IPS-18c (cell line): ENCODE data around the gene MAP2K7.

Experiments
- H3K4me3 ChIP-seq: 2 replicates; pipeline ENCODE4 v1.7.0; 2013; ENCODE audit warnings: low read depth, mild to moderate bottlenecking, low read length, moderate library complexity; ENCODE audit not compliant: insufficient read depth
- H3K9me3 ChIP-seq: one replicate; pipeline ENCODE4 v1.6.1; 2013; ENCODE audit warnings: mild to moderate bottlenecking, low read length, moderate library complexity; ENCODE audit not compliant: control insufficient read depth, insufficient read depth

Gene MAP2K7

GRCh38 chr19:7931221-7932061 lies 27.8 kb downstream of the MAP2K7 start:
- Histone ChIP-seq H3K9me3 (no peaks in the 10 kb centered on the region), H3K4me3 (no peak overlapping the region)

GRCh38 chr19:7932276-7932929 lies 28.7 kb downstream of the MAP2K7 start:
- Histone ChIP-seq H3K9me3 (no peaks in the 10 kb centered on the region), H3K4me3 (no peak overlapping the region)

- H3K4me3 ChIP-seq = no peak overlapping the region
- no peaks in the 10 kb centered on the region for H3K9me3 ChIP-seq
Observed at GRCh38 chr19:7932930-7933300, 29.2 kb downstream of the MAP2K7 start.

GRCh38 chr19:7933411-7933810 lies 29.7 kb downstream of the MAP2K7 start:
- H3K9me3 ChIP-seq = no peaks in the 10 kb centered on the region
- H3K4me3 ChIP-seq = no peak overlapping the region

- H3K9me3 ChIP-seq = no peaks in the 10 kb centered on the region
- no peak overlapping the region for H3K4me3 ChIP-seq
Observed at GRCh38 chr19:7933828-7934725, 30.4 kb downstream of the MAP2K7 start.

GRCh38 chr19:7934766-7935165 lies 31.1 kb downstream of the MAP2K7 start:
- no peaks in the 10 kb centered on the region for H3K9me3 ChIP-seq
- H3K4me3 ChIP-seq = no peak overlapping the region

- Histone ChIP-seq H3K4me3 (no peak overlapping the region), H3K9me3 (no peaks in the 10 kb centered on the region)
Observed at GRCh38 chr19:7940841-7941240, 37.2 kb downstream of the MAP2K7 start.

GRCh38 chr19:7941895-7942596 lies 38.4 kb downstream of the MAP2K7 start:
- Histone ChIP-seq H3K9me3 (no peaks in the 10 kb centered on the region), H3K4me3 (peak overlapping the region; percentile 84; the same call in 1 of the 2 replicates)

GRCh38 chr19:7942981-7943443 lies 39.3 kb downstream of the MAP2K7 start:
- Histone ChIP-seq H3K9me3 (no peaks in the 10 kb centered on the region), H3K4me3 (peak overlapping the region; percentile 84)

GRCh38 chr19:7943444-7944176 lies 39.9 kb downstream of the MAP2K7 start, which contains the start of gene TIMM44:
TIMM44 (minus strand) TSS chr19:7943666; CDS start chr19:7943651, 15 bp downstream.
- Histone ChIP-seq H3K4me3 (peak within 1 kb of the TSS; percentile 98), H3K9me3 (no peaks in the 10 kb centered on the region)

- no peaks in the 10 kb centered on the region for H3K9me3 ChIP-seq
Observed at GRCh38 chr19:7944177-7944761, 40.6 kb downstream of the MAP2K7 start.

GRCh38 chr19:7947939-7948338 lies 44.3 kb downstream of the MAP2K7 start:
- Histone ChIP-seq H3K9me3 (no peaks in the 10 kb centered on the region), H3K4me3 (no peak overlapping the region)

More at GRCh38 chr19:7944177-7944761, 40.6 kb downstream of the MAP2K7 start:
- peak overlapping the region; percentile 98 for H3K4me3 ChIP-seq

GRCh38 chr19:7953060-7953459 lies 49.4 kb downstream of the MAP2K7 start:
- H3K9me3 ChIP-seq = peaks cover 2% of the 10 kb centered on the region

GRCh38 chr19:7953576-7953975 lies 49.9 kb downstream of the MAP2K7 start:
- Histone ChIP-seq H3K9me3 (peaks cover 2% of the 10 kb centered on the region), H3K4me3 (no peak overlapping the region)

More at GRCh38 chr19:7953060-7953459, 49.4 kb downstream of the MAP2K7 start:
- H3K4me3 ChIP-seq = no peak overlapping the region

- H3K4me3 ChIP-seq = no peak overlapping the region
- H3K9me3 ChIP-seq = peaks cover 2% of the 10 kb centered on the region
Observed at GRCh38 chr19:7955696-7956095, 52.0 kb downstream of the MAP2K7 start.

- Histone ChIP-seq H3K9me3 (peaks cover under 1% of the 10 kb centered on the region), H3K4me3 (no peak overlapping the region)
Observed at GRCh38 chr19:7959211-7959610, 55.5 kb downstream of the MAP2K7 start.
